Fibroblast of skin of right biceps (primary cell): ENCODE results near the gene EPGN.
"Not testable (repeated sequence)": the region's sequence is repeated elsewhere in the genome, so short reads cannot be mapped to it uniquely, and the experiment has no call there.

Experiments
- DNase-seq: peaks from one replicate; pipeline ENCODE4 v3.0.0-alpha.2; 2013

The EPGN gene

GRCh38 chr4:74311696-74312313 lies 3.5 kb downstream of the EPGN start:
- peak; percentile 58 for DNase-seq

GRCh38 chr4:74314329-74314728 lies 6.1 kb downstream of the EPGN start:
- DNase-seq = no peak

- no peak for DNase-seq
Observed at GRCh38 chr4:74314944-74315343, 6.7 kb downstream of the EPGN start.

- DNase-seq = no peak
Observed at GRCh38 chr4:74315376-74315775, 7.1 kb downstream of the EPGN start.

GRCh38 chr4:74316397-74316796 lies 8.1 kb downstream of the EPGN start:
- peak; percentile 16 for DNase-seq

GRCh38 chr4:74317616-74318246 lies 9.5 kb downstream of the EPGN start:
- DNase-seq = peak; percentile 13

GRCh38 chr4:74318276-74318675 lies 10.0 kb downstream of the EPGN start:
- DNase-seq = no peak

GRCh38 chr4:74319470-74319869 lies 11.2 kb downstream of the EPGN start:
- peak; percentile 57 for DNase-seq

- DNase-seq = peak; percentile 55
Observed at GRCh38 chr4:74320559-74321118, 12.4 kb downstream of the EPGN start.

GRCh38 chr4:74322301-74322700 lies 14.0 kb downstream of the EPGN start:
- no peak for DNase-seq

- DNase-seq = no peak
Observed at GRCh38 chr4:74323663-74324062, 15.4 kb downstream of the EPGN start.

GRCh38 chr4:74324262-74324661 lies 16.0 kb downstream of the EPGN start:
- DNase-seq = no peak

GRCh38 chr4:74325886-74326285 lies 17.6 kb downstream of the EPGN start:
- no peak for DNase-seq

GRCh38 chr4:74327762-74328161 lies 19.5 kb downstream of the EPGN start:
- peak; percentile 66 for DNase-seq

- DNase-seq = no peak
Observed at GRCh38 chr4:74328501-74328900, 20.2 kb downstream of the EPGN start.

GRCh38 chr4:74329307-74329706 lies 21.0 kb downstream of the EPGN start:
- no peak for DNase-seq

GRCh38 chr4:74330295-74330750 lies 22.1 kb downstream of the EPGN start:
- DNase-seq = peak; percentile 3

GRCh38 chr4:74331252-74331651 lies 23.0 kb downstream of the EPGN start:
- DNase-seq = no peak

- DNase-seq = no peak
Observed at GRCh38 chr4:74331944-74332343, 23.7 kb downstream of the EPGN start.

GRCh38 chr4:74334636-74335035 lies 26.4 kb downstream of the EPGN start:
- no peak for DNase-seq

- no peak for DNase-seq
Observed at GRCh38 chr4:74335341-74336021, 27.2 kb downstream of the EPGN start.

GRCh38 chr4:74338792-74339333 lies 30.6 kb downstream of the EPGN start:
- no peak for DNase-seq

- no peak for DNase-seq
Observed at GRCh38 chr4:74339501-74339900, 31.2 kb downstream of the EPGN start.

GRCh38 chr4:74340421-74340820 lies 32.2 kb downstream of the EPGN start:
- DNase-seq = not testable (repeated sequence)
